GM12878 (cell line): ENCODE measurements around the gene BNIP1. TPM values are rescaled to one million over a fixed set of nuclear protein-coding genes. Genes with fewer than 3 reads are reported as not detected.

ENCODE experiments used
- ATAC-seq: fragments of 200-7000 bp; cut with Tn5 transposase; 3 replicates; pipeline ENCODE4 v1.9.1; 2020; ENCODE audit warnings: mild to moderate bottlenecking, moderate library complexity
- BruUV-seq: library from RNA; stranded (reverse); fragments of 400-500 nt; replicated peaks from 2 replicates; lab custom pipeline; 2021; lab: Mats Ljungman, UMichigan
- CTCF ChIA-PET: fragments of 300-600 bp; sonication (Branson Sonifier 250); formaldehyde crosslinking; extraction: SDS; loops from one replicate; lab custom pipeline; 2021; ENCODE audit warnings: inconsistent platforms; lab: Yijun Ruan, JAX
- POLR2A ChIA-PET: fragments of 350-600 bp; formaldehyde crosslinking; extraction: SDS; loops from one replicate; lab custom pipeline; 2021; ENCODE audit warnings: inconsistent platforms; lab: Charles Lee
- RAD21 ChIA-PET: fragments of 300-600 bp; sonication (Branson Sonifier 250); formaldehyde crosslinking; loops from one replicate; lab custom pipeline; 2023; ENCODE audit warnings: antibody characterized with exemption; ENCODE audit not compliant: unreplicated experiment; lab: Charles Lee
- SMC1A ChIA-PET: fragments of 300-600 bp; sonication (Branson Sonifier 250); formaldehyde crosslinking; loops from one replicate; lab custom pipeline; 2023; ENCODE audit not compliant: unreplicated experiment, uncharacterized antibody; lab: Charles Lee
- DNase-seq: peaks from one replicate; pipeline ENCODE4 v3.0.0-alpha.2; 2011; ENCODE audit warnings: low read depth, low spot score
- FAIRE-seq: peaks from 3 replicates; lab custom pipeline; 2011; peaks lifted over from hg19 to GRCh38; lab: Jason Lieb, UNC
- H2AFZ ChIP-seq: 2 replicates; pipeline ENCODE4 v1.6.0; 2011; ENCODE audit warnings: low read depth, low read length, control low read depth; ENCODE audit not compliant: control insufficient read depth
- H3K27ac ChIP-seq: 2 replicates; pipeline ENCODE4 v1.5.1; 2011; ENCODE audit warnings: control low read depth; ENCODE audit not compliant: control insufficient read depth, insufficient read depth
- H3K27me3 ChIP-seq, 2 experiments: replicated peaks in 1 of 2; 2 replicates each; pipeline versions ENCODE4 v1.6.0 to v1.6.1; 2011; ENCODE audit warnings: low read length in 1 of 2; ENCODE audit not compliant: control insufficient read depth in 2 of 2, insufficient read depth in 2 of 2
- H3K36me3 ChIP-seq, 2 experiments: 2 replicates each; pipeline ENCODE4 v1.5.1; 2011; ENCODE audit warnings: low read length in 1 of 2; ENCODE audit not compliant: control insufficient read depth in 2 of 2, insufficient read depth in 2 of 2
- H3K4me1 ChIP-seq: 2 replicates; pipeline ENCODE4 v1.6.1; 2011; ENCODE audit warnings: mild to moderate bottlenecking, low read length, moderate library complexity, mixed read lengths; ENCODE audit not compliant: control insufficient read depth, insufficient read depth
- H3K4me2 ChIP-seq: 2 replicates; pipeline ENCODE4 v1.6.0; 2011; ENCODE audit warnings: control low read depth; ENCODE audit not compliant: control insufficient read depth, insufficient read depth
- H3K4me3 ChIP-seq: fragments of 200-600 bp; sonication (generic); 2 replicates; pipeline ENCODE4 v1.5.1; 2016
- H3K79me2 ChIP-seq: 2 replicates; pipeline ENCODE4 v1.6.0; 2011; ENCODE audit warnings: low read length; ENCODE audit not compliant: control insufficient read depth, insufficient read depth
- H3K9ac ChIP-seq: 2 replicates; pipeline ENCODE4 v1.8.0; 2011; ENCODE audit warnings: low read length, control low read depth, mixed read lengths; ENCODE audit not compliant: control insufficient read depth, insufficient read depth
- H3K9me3 ChIP-seq: replicated peaks from 3 replicates; pipeline ENCODE4 v1.5.1; 2011; ENCODE audit warnings: mild to moderate bottlenecking, low read length; ENCODE audit not compliant: control insufficient read depth, insufficient read depth
- H4K20me1 ChIP-seq: 2 replicates; pipeline ENCODE4 v1.6.0; 2011; ENCODE audit not compliant: control insufficient read depth, insufficient read depth
- BCL3 ChIP-seq: IDR thresholded peaks from 2 replicates; pipeline ENCODE4 v1.6.1; 2011; ENCODE audit warnings: borderline replicate concordance, low read depth, mild to moderate bottlenecking, moderate library complexity, low read length; ENCODE audit not compliant: insufficient read depth, poor library complexity, severe bottlenecking
- CEBPB ChIP-seq, 2 experiments: fragments of 150-350 bp in 1 of 2; IDR thresholded peaks; 2 replicates each; pipeline ENCODE4 v1.6.1; 2012 to 2014; ENCODE audit warnings: low read depth in 2 of 2, low read length in 2 of 2, borderline replicate concordance in 1 of 2, inconsistent platforms in 1 of 2
- E2F8 ChIP-seq: fragments of 450-650 bp; IDR thresholded peaks from 2 replicates; pipeline ENCODE4 v1.6.1; 2018; ENCODE audit warnings: mild to moderate bottlenecking, low read depth, moderate library complexity; ENCODE audit not compliant: partially characterized antibody
- EGR1 ChIP-seq, 2 experiments: IDR thresholded peaks; 1 replicate in 1 of 2; 2 replicates in 1 of 2; pipeline ENCODE4 v1.6.1; 2011 to 2012; ENCODE audit warnings: low read depth in 2 of 2, low read length in 2 of 2, borderline replicate concordance in 1 of 2, mild to moderate bottlenecking in 1 of 2, moderate library complexity in 1 of 2
- HCFC1 ChIP-seq: fragments of 150-350 bp; IDR thresholded peaks from 2 replicates; pipeline ENCODE4 v1.6.1; 2014; ENCODE audit warnings: low read length
- SP1 ChIP-seq: IDR thresholded peaks from one replicate; pipeline ENCODE4 v1.6.1; 2011; ENCODE audit warnings: low read depth, low read length
- YBX1 ChIP-seq: fragments of 450-650 bp; IDR thresholded peaks from 2 replicates; pipeline ENCODE4 v1.6.1; 2016; ENCODE audit warnings: antibody characterized with exemption
- ZNF622 ChIP-seq: fragments of 450-650 bp; IDR thresholded peaks from 2 replicates; pipeline ENCODE4 v1.6.1; 2017; ENCODE audit warnings: mild to moderate bottlenecking, inconsistent platforms
- ZSCAN29 ChIP-seq: fragments of 450-650 bp; IDR thresholded peaks from 2 replicates; pipeline ENCODE4 v1.6.1; 2017; ENCODE audit warnings: mild to moderate bottlenecking, moderate library complexity
- WGBS: methylation state at CpG from one replicate; pipeline ENCODE4 v1.1.6; 2016; ENCODE audit warnings: low lambda C conversion rate; ENCODE audit not compliant: insufficient replicate concordance, insufficient coverage; ENCODE audit errors: missing lambda C conversion rate; 5-methylcytosine and 5-hydroxymethylcytosine counted together
- in situ Hi-C: fragments of 300-500 bp; cut with MboI; formaldehyde crosslinking; loops from 9 replicates; pipeline ENCODE4 v1.14.3; 2018; ENCODE audit warnings: mixed read lengths
- intact Hi-C: fragments of 100-400 bp; cut with micrococcal nuclease; formaldehyde crosslinking; loops from one replicate; pipeline ENCODE4 v1.14.2; 2022; ENCODE audit not compliant: unreplicated experiment
- polyA plus RNA-seq, 11 experiments: library from polyadenylated mRNA; depleted of rRNA in 4 of 11; unstranded in 6 of 11; stranded (reverse) in 5 of 11; fragments of >200 nt; fragmentation: Nextera tagmentation in 4 of 11; fragmentation: Illumina TruSeq in 1 of 11; extraction: Ambion mirVana in 4 of 11; extraction: Trizol in 1 of 11; gene quantifications; 1 replicate in 1 of 11; 2 replicates in 10 of 11; pipeline versions ENCODE4 v1.2.1 to v1.2.3, GENCODE V29; 2011 to 2016; ENCODE audit warnings: inconsistent platforms in 2 of 11, missing spikeins in 2 of 11, low read depth in 1 of 11
- total RNA-seq, 4 experiments: library from RNA; depleted of rRNA in 3 of 4; stranded (reverse); fragments of >200 nt in 3 of 4; fragmentation: Illumina TruSeq in 1 of 4; extraction: Trizol in 1 of 4; gene quantifications; 2 replicates each; pipeline versions ENCODE4 v1.2.1 to v1.2.3, GENCODE V29; 2013 to 2021
- TF ChIP-seq, protein P1 (sequence below): fragments of 450-650 bp; IDR thresholded peaks from 2 replicates; pipeline ENCODE4 v1.6.1; 2017; ENCODE audit warnings: borderline replicate concordance
- TF ChIP-seq, protein P2 (sequence below): fragments of 450-650 bp; formaldehyde crosslinking; IDR thresholded peaks from 2 replicates; pipeline ENCODE4 v1.4.0; 2020; ENCODE audit warnings: mild to moderate bottlenecking, moderate library complexity
- TF ChIP-seq, protein P3 (sequence below): fragments of 450-650 bp; IDR thresholded peaks from 2 replicates; pipeline ENCODE4 v1.6.1; 2016; ENCODE audit warnings: mild to moderate bottlenecking

Gene BNIP1
- total and polyA plus RNA-seq, 10 of the 15 experiments (the other 5 are each of a cell fraction or from before 2014, with no cell fraction given) = 20.5 to 62.5 (median 27.4) TPM

DNA sequence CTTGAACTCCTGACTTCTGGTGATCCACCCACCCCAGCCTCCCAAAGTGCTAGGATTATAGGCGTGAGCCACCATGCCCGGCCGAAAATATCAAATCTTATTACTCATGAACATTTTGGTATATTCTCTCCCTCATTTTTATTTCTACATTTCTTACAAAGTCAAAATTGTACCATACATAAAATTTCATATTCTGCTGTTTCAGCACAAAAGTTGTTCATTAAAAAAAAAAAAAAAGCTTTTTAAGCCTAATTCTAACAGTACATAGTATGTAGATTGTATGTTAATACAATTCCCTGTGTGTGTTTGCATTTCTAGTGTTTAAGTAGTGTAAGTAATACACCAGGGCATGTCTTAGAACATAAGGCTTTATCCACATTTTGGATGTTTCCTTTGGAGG lies 14.9 kb downstream of the BNIP1 start (continued):
- TF ChIP-seq BCL3 = no peak
- no peak for TF ChIP-seq YBX1
- TF ChIP-seq, all 136 proteins: peak for 0

GRCh38 chr5:173161148-173161547 lies 16.8 kb downstream of the BNIP1 start:
- Histone ChIP-seq H4K20me1 (no peaks in the 10 kb centered on the region), H3K27ac (no peak overlapping the region), H3K4me2 (no peak overlapping the region), H2AFZ (no peak overlapping the region), H3K4me3 (no peak overlapping the region), H3K27me3 (no peaks in the 10 kb centered on the region), H3K9me3 (no peaks in the 10 kb centered on the region), H3K9ac (no peak overlapping the region), H3K79me2 (no peaks in the 10 kb centered on the region), H3K4me1 (no peaks in the 10 kb centered on the region), H3K36me3 (peaks cover 6 to 9% of the 10 kb centered on the region in 2 experiments)
- in situ Hi-C loops (no loop called here), intact Hi-C loops (no loop called here)
- ChIA-PET RAD21 (no interaction called here), SMC1A (no interaction called here), POLR2A (no interaction called here), CTCF (no interaction called here)
- no TSS peak for BruUV-seq
- DNase-seq (no peak), ATAC-seq (no peak), FAIRE-seq (no peak)
- WGBS = 96% methylated on average over 5 of the region's 5 CpGs
- TF ChIP-seq, protein P1, sequence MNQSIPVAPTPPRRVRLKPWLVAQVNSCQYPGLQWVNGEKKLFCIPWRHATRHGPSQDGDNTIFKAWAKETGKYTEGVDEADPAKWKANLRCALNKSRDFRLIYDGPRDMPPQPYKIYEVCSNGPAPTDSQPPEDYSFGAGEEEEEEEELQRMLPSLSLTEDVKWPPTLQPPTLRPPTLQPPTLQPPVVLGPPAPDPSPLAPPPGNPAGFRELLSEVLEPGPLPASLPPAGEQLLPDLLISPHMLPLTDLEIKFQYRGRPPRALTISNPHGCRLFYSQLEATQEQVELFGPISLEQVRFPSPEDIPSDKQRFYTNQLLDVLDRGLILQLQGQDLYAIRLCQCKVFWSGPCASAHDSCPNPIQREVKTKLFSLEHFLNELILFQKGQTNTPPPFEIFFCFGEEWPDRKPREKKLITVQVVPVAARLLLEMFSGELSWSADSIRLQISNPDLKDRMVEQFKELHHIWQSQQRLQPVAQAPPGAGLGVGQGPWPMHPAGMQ = no peak
- TF ChIP-seq EGR1 (IDR thresholded peaks at IDR 0.05; ENCODE audit: borderline replicate concordance in 1 of 2, low read depth in 2 of 2, low read length in 2 of 2) = no peak
- TF ChIP-seq ZSCAN29 = no peak
- no peak for TF ChIP-seq HCFC1
- no peak for TF ChIP-seq SP1
- TF ChIP-seq, protein P2, sequence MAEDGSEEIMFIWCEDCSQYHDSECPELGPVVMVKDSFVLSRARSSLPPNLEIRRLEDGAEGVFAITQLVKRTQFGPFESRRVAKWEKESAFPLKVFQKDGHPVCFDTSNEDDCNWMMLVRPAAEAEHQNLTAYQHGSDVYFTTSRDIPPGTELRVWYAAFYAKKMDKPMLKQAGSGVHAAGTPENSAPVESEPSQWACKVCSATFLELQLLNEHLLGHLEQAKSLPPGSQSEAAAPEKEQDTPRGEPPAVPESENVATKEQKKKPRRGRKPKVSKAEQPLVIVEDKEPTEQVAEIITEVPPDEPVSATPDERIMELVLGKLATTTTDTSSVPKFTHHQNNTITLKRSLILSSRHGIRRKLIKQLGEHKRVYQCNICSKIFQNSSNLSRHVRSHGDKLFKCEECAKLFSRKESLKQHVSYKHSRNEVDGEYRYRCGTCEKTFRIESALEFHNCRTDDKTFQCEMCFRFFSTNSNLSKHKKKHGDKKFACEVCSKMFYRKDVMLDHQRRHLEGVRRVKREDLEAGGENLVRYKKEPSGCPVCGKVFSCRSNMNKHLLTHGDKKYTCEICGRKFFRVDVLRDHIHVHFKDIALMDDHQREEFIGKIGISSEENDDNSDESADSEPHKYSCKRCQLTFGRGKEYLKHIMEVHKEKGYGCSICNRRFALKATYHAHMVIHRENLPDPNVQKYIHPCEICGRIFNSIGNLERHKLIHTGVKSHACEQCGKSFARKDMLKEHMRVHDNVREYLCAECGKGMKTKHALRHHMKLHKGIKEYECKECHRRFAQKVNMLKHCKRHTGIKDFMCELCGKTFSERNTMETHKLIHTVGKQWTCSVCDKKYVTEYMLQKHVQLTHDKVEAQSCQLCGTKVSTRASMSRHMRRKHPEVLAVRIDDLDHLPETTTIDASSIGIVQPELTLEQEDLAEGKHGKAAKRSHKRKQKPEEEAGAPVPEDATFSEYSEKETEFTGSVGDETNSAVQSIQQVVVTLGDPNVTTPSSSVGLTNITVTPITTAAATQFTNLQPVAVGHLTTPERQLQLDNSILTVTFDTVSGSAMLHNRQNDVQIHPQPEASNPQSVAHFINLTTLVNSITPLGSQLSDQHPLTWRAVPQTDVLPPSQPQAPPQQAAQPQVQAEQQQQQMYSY (CRISPR knock-in tag) = no peak
- TF ChIP-seq E2F8 = no peak
- no peak for TF ChIP-seq ZNF622
- TF ChIP-seq CEBPB (IDR thresholded peaks at IDR 0.05; ENCODE audit: borderline replicate concordance in 1 of 2, low read depth in 2 of 2, low read length in 2 of 2) = no peak
- TF ChIP-seq, protein P3, sequence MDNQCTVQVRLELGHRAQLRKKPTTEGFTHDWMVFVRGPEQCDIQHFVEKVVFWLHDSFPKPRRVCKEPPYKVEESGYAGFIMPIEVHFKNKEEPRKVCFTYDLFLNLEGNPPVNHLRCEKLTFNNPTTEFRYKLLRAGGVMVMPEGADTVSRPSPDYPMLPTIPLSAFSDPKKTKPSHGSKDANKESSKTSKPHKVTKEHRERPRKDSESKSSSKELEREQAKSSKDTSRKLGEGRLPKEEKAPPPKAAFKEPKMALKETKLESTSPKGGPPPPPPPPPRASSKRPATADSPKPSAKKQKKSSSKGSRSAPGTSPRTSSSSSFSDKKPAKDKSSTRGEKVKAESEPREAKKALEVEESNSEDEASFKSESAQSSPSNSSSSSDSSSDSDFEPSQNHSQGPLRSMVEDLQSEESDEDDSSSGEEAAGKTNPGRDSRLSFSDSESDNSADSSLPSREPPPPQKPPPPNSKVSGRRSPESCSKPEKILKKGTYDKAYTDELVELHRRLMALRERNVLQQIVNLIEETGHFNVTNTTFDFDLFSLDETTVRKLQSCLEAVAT = no peak
